Epithelial cell of esophagus (primary cell): ENCODE data around the gene TMEM163.

ENCODE experiments used
- DNase-seq: peaks from one replicate; pipeline ENCODE4 v3.0.0; 2010; ENCODE audit warnings: low read depth
- H3K4me3 ChIP-seq: 2 replicates; pipeline ENCODE4 v1.5.1; 2011; ENCODE audit warnings: mild to moderate bottlenecking, low read length, control low read depth
- TF ChIP-seq, protein P1 (sequence below): IDR thresholded peaks from 2 replicates; pipeline ENCODE4 v1.5.1; 2011; ENCODE audit warnings: low read depth, mild to moderate bottlenecking, low read length, control low read depth, inconsistent platforms; ENCODE audit not compliant: insufficient read depth; ENCODE audit errors: missing control alignments

The TMEM163 gene

DNA sequence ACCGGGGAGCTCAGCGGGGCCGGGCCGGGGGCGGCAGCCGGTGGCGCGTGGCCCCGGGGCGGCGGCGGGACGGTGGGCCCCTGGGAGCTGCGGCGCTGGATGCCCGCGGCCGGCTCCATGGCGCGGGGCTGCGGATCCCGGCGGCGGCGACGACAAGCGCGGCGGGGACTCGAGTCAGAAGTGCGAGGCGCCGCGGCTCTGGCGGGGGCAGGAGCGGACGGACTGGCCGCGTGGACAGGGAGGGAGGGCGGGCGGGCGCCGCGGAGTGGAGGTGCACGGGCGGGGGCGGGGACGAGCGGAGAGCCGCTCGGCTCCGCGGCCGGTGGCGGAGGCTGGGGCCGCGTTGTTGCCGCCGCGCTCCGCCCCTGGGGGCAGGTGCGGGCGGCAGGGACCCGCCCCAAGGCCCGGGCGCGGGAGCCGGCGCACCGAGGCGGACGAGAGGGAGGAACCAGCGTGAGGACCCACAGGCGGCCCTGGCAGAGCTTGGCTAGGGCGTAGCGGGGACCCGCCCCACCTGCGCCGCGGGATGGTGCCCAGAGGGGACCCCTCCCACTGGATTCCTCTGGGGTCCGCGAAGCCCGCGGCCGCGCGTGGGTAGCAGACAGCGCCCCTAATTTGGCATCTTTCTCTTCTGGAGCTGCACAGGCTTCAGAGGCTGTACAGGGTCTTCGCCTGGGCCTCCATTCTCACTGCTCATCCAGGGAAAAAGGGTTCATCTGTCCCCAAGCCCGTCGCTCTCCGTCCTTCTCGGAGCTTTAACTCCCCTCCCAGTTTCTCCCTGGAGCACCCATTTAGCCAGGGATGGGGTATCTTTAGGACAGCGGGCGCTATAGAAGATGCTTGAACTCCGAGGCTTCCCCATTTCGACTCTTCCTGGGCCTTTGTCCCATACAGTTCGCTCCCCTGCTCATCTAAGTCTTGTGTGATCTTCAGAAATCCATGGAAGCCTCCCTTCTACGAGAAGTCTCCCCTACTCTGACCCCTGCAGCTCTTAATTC is at the start of gene TMEM163:
TMEM163 (minus strand) TSS at position 184 of the 998 bp plus-strand sequence.
- TF ChIP-seq, protein P1, sequence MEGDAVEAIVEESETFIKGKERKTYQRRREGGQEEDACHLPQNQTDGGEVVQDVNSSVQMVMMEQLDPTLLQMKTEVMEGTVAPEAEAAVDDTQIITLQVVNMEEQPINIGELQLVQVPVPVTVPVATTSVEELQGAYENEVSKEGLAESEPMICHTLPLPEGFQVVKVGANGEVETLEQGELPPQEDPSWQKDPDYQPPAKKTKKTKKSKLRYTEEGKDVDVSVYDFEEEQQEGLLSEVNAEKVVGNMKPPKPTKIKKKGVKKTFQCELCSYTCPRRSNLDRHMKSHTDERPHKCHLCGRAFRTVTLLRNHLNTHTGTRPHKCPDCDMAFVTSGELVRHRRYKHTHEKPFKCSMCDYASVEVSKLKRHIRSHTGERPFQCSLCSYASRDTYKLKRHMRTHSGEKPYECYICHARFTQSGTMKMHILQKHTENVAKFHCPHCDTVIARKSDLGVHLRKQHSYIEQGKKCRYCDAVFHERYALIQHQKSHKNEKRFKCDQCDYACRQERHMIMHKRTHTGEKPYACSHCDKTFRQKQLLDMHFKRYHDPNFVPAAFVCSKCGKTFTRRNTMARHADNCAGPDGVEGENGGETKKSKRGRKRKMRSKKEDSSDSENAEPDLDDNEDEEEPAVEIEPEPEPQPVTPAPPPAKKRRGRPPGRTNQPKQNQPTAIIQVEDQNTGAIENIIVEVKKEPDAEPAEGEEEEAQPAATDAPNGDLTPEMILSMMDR: no peak
- H3K4me3 ChIP-seq: peak within 1 kb of the TSS; percentile 16
- peak; percentile 4 for DNase-seq

DNA sequence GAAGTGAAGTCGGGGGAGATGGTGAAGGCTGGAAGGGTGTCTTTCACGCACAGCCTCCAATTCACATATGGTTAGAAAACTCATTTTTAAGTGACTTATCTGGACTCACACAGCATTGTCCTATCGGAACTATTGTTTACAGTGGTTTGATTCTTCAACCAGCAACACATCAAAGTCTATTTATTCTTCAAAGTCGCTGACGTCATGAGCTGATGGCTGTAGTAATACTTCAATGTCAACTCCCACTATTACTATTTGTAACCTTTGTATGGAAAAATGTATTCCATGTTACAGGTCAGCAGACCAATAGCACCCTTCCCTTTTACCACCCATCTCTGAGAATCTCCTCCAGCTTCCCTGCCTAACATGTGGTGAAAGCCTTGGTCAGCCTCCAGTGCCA is 47.8 kb upstream of the TMEM163 start:
- DNase-seq: no peak
- TF ChIP-seq, protein P1: no peak
- H3K4me3 ChIP-seq: no peak overlapping the region

DNA sequence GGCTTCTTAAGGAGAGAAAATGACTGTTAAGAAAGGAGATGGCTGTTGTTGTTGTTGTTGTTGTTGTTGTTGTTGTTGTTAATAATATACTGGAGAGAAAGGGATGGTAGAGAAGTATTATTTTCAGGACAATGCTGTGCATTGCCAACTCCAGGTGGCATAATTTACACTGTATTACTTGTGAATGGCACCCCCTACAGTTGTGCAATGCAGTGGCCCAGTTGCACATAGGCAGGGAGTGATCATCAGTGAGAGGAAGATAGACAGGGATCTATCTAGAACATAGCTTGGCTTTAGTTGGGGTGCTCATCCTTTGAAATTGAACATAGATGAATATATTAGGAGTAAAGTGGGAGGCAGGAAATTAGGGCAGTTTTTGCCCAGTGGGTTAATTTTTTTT is 47.2 kb upstream of the TMEM163 start:
- H3K4me3 ChIP-seq: no peak overlapping the region
- TF ChIP-seq, protein P1: no peak
- no peak for DNase-seq

DNA sequence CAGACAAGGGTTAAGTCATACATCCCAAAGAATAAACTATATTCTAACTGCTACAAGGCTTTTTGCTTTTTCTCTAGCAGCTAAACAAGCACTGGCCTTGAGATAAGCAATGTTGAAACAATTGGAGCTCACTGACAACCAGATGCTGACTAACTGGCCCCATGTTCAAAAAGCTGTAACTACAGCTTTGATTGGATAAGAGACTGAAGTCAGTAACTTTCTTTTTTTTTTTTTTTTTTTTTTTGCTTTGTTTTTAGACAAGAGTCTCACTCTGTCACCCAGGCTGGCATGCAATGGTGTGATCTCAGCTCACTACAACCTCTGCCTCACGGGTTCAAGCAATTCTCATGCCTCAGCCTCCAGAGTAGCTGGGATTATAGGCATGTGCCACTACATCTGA is 45.4 kb upstream of the TMEM163 start:
- no peak overlapping the region for H3K4me3 ChIP-seq
- TF ChIP-seq, protein P1: no peak
- no peak for DNase-seq

DNA sequence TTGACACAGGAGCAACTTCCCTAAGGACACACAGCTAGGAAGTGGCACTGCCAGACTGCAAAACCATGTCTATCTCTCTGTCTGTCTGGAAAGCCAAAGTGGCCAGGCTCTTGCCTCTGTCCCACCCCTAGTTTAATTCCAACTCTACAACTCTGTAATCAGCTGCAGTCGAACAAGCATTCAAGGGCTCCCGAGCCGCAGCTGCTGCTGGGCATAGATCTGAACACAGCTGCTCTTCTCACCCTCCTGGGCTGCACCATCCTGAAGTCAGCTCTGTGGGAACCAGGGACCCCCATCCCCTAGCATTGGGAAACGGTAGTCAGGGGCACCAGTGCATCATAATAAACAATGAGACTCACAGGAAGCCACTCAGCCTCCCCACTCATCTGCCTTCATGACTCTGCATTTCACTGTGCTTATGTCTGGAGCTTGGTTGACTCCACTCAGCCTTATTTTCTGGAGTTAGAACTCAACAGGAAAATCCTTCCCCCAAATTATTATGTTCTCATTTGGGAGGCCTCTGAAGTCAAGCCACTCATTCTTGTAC is 44.4 kb upstream of the TMEM163 start:
- TF ChIP-seq, protein P1: no peak
- DNase-seq: no peak
- H3K4me3 ChIP-seq: no peak overlapping the region

DNA sequence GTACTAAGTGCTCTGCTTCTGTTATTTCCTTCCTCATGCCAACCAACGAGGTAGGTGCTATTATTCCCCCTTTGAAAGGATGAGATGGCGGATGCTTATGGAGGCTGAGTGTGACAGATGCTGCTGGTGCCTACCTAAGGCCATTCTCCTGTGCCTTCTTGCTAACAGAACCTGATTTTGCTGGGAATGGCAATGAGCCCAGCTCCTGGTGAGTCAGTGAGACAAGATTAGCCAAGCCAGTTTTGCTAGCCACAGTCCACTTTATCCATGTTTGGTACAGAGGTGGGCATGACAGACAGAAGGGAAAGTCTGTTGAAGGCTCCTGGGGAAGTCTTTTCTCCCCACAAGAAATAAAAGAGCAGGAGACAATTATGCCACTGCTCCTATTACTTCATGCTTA is 43.7 kb upstream of the TMEM163 start:
- peak; percentile 78 for DNase-seq
- TF ChIP-seq, protein P1: no peak
- no peak overlapping the region for H3K4me3 ChIP-seq
